Body of pancreas (tissue), 4 donors: ENCODE data around the gene PYGM. TPM values are rescaled to one million over a fixed set of nuclear protein-coding genes. Genes with fewer than 3 reads are reported as not detected.

Experiments
- ATAC-seq: fragments of 150-250 bp; one replicate; pipeline ENCODE4 v1.9.1; 2016
- DNase-seq, 4 donors: peaks; one replicate each; pipeline ENCODE4 v3.0.0-alpha.2; 2019
- H3K27ac ChIP-seq, 4 donors: fragments of 200-600 bp; sonication (generic); 1 replicate in 3 of 4; 2 replicates in 1 of 4; pipeline versions ENCODE4 v1.5.1 to v1.6.1; 2016 to 2019; ENCODE audit warnings: mild to moderate bottlenecking in 1 of 4, mixed read lengths in 1 of 4, moderate library complexity in 1 of 4
- H3K27me3 ChIP-seq, 2 donors: fragments of 200-600 bp; sonication (generic); one replicate each; pipeline ENCODE4 v1.6.0; 2016; ENCODE audit warnings: mild to moderate bottlenecking in 1 of 2
- H3K36me3 ChIP-seq, 2 donors: fragments of 200-600 bp; sonication (generic); replicated peaks in 1 of 2; 2 replicates each; pipeline ENCODE4 v1.5.1; 2016; ENCODE audit warnings: low read depth in 2 of 2; ENCODE audit not compliant: insufficient read depth in 1 of 2
- H3K4me1 ChIP-seq: fragments of 200-600 bp; sonication (generic); one replicate; pipeline ENCODE4 v1.6.0; 2016
- H3K4me3 ChIP-seq, 2 donors: fragments of 200-600 bp; sonication (generic); 1 replicate in 1 of 2; 2 replicates in 1 of 2; pipeline ENCODE4 v1.5.1; 2016 to 2019
- H3K9me3 ChIP-seq, 3 donors: fragments of 200-600 bp; sonication (generic); 1 replicate in 2 of 3; 2 replicates in 1 of 3; pipeline ENCODE4 v1.5.1; 2016
- CTCF ChIP-seq, 7 experiments: fragments of 450-650 bp in 4 of 7; fragments of 200-600 bp in 3 of 7; sonication (generic) in 3 of 7; IDR thresholded peaks; one replicate each; pipeline ENCODE4 v1.5.1; 2016 to 2019; ENCODE audit warnings: antibody characterized with exemption in 7 of 7
- POLR2A ChIP-seq, 3 donors: fragments of 450-650 bp; IDR thresholded peaks; one replicate each; pipeline ENCODE4 v1.6.1; 2016; ENCODE audit warnings: antibody characterized with exemption in 3 of 3, mild to moderate bottlenecking in 2 of 3
- WGBS, 2 donors: methylation state at CpG; one replicate each; pipeline ENCODE4 v1.1.5; 2017; 5-methylcytosine and 5-hydroxymethylcytosine counted together
- intact Hi-C: fragments of 100-400 bp; cut with DNase I; formaldehyde crosslinking; loops from one replicate; pipeline ENCODE4 v1.15.1; 2023
- total RNA-seq, 2 donors: library from RNA; depleted of rRNA; stranded (reverse); fragments of >200 nt; gene quantifications; one replicate each; pipeline ENCODE4 v1.1.0, GENCODE V29; 2016

PYGM gene
- total RNA-seq, 2 donors from 2014 or later = 0.78 to 4.3 TPM

- H3K4me1 ChIP-seq = peaks cover 7% of the 10 kb centered on the region
- DNase-seq (no peak), ATAC-seq (no peak)
- WGBS, 2 donors = 65 to 77% methylated on average over 7 of the region's 7 CpGs
- H3K4me3 ChIP-seq = no peak overlapping the region
- peaks cover 0 to 3% of the 10 kb centered on the region in 2 donors for H3K27me3 ChIP-seq
- H3K9me3 ChIP-seq = no peaks in the 10 kb centered on the region
- no peak for TF ChIP-seq CTCF (IDR thresholded peaks at IDR 0.05)
- no peak for TF ChIP-seq POLR2A (IDR thresholded peaks at IDR 0.05)
- H3K27ac ChIP-seq = no peak overlapping the region
- intact Hi-C loops = no loop called here
- H3K36me3 ChIP-seq = no peaks in the 10 kb centered on the region
Measured at GRCh38 chr11:64724863-64725532, 34.8 kb downstream of the PYGM start.

GRCh38 chr11:64723907-64724862 lies 35.6 kb downstream of the PYGM start:
- intact Hi-C loops = no loop called here
- no peak overlapping the region for H3K27ac ChIP-seq
- ATAC-seq (no peak), DNase-seq (no peak)
- WGBS, 2 donors = 52 to 56% methylated on average over 8 to 9 of the region's 9 CpGs
- no peaks in the 10 kb centered on the region for H3K9me3 ChIP-seq
- H3K36me3 ChIP-seq = no peaks in the 10 kb centered on the region
- H3K27me3 ChIP-seq = peaks cover 0 to 3% of the 10 kb centered on the region in 2 donors
- peaks cover 7% of the 10 kb centered on the region for H3K4me1 ChIP-seq
- no peak overlapping the region for H3K4me3 ChIP-seq
- TF ChIP-seq CTCF (IDR thresholded peaks at IDR 0.05) (no peak), POLR2A (IDR thresholded peaks at IDR 0.05) (no peak)

- WGBS, 2 donors = 0% methylated on average over 6 to 58 of the region's 66 CpGs
- Histone ChIP-seq H3K9me3 (no peaks in the 10 kb centered on the region), H3K4me3 (peak within 1 kb of the TSS; percentile 44 to 80), H3K27ac (no peak within 1 kb of the TSS), H3K4me1 (peaks cover 7% of the 10 kb centered on the region), H3K36me3 (no peaks in the 10 kb centered on the region), H3K27me3 (peaks cover 0 to 3% of the 10 kb centered on the region in 2 donors)
- ATAC-seq (peak; percentile 93), DNase-seq (peak; percentile 81 to 84 (median 82))
- peak; percentile 79 to 97 (median 85) for TF ChIP-seq CTCF (IDR thresholded peaks at IDR 0.05)
- TF ChIP-seq POLR2A (IDR thresholded peaks at IDR 0.05) = no peak
- intact Hi-C loops = no loop called here
Measured at GRCh38 chr11:64723117-64723906, 36.5 kb downstream of the PYGM start, which contains the start of gene NRXN2. TSS of gene NRXN2 (minus strand) at chr11:64723197. CDS start at chr11:64713699, 9,498 bp downstream.

- Histone ChIP-seq H3K9me3 (no peaks in the 10 kb centered on the region), H3K4me1 (peaks cover 7% of the 10 kb centered on the region), H3K27ac (no peak overlapping the region), H3K36me3 (no peaks in the 10 kb centered on the region), H3K27me3 (peaks cover 0 to 3% of the 10 kb centered on the region in 2 donors), H3K4me3 (no peak overlapping the region)
- intact Hi-C loops = no loop called here
- WGBS, 2 donors = 7 to 15% methylated on average over 22 to 27 of the region's 36 CpGs
- no peak for DNase-seq
- ATAC-seq = no peak
- TF ChIP-seq POLR2A (IDR thresholded peaks at IDR 0.05) (no peak), CTCF (IDR thresholded peaks at IDR 0.05) (no peak)
Measured at GRCh38 chr11:64722141-64723065, 37.4 kb downstream of the PYGM start.
